WTC11 (cell line): ENCODE measurements around the gene SLC4A1AP. TPM values are rescaled to one million over a fixed set of nuclear protein-coding genes. Genes with fewer than 3 reads are reported as not detected.

Experiments used
- ATAC-seq: fragments of 200-7000 bp; cut with Tn5 transposase; 2 replicates; pipeline ENCODE4 v1.10.0; 2021; ENCODE audit warnings: mild to moderate bottlenecking, moderate library complexity
- CTCF ChIA-PET: fragments of 300-600 bp; sonication (Branson Sonifier 250); formaldehyde crosslinking; loops from one replicate; lab custom pipeline; 2021; ENCODE audit warnings: antibody characterized with exemption; lab: Charles Lee
- POLR2A ChIA-PET: fragments of 350-600 bp; sonication (Branson Sonifier 250); formaldehyde crosslinking; loops from one replicate; lab custom pipeline; 2021; ENCODE audit warnings: antibody characterized with exemption; lab: Charles Lee
- DNase-seq: peaks from one replicate; pipeline ENCODE4 v3.0.0; 2021; ENCODE audit warnings: low spot score
- H3K27ac Mint-ChIP-seq: 2 replicates; pipeline ENCODE4 v1.8.0; 2021; ENCODE audit warnings: mixed read lengths
- H3K27me3 Mint-ChIP-seq: 2 replicates; pipeline ENCODE4 v1.8.0; 2021; ENCODE audit warnings: low read depth, mild to moderate bottlenecking, moderate library complexity, mixed read lengths
- H3K36me3 Mint-ChIP-seq: 2 replicates; pipeline ENCODE4 v1.8.0; 2021; ENCODE audit warnings: mixed read lengths
- H3K4me1 Mint-ChIP-seq: 2 replicates; pipeline ENCODE4 v1.8.0; 2022; ENCODE audit warnings: mixed read lengths
- H3K4me3 Mint-ChIP-seq: 2 replicates; pipeline ENCODE4 v1.8.0; 2021; ENCODE audit warnings: mild to moderate bottlenecking, moderate library complexity, mixed read lengths
- H3K9me3 Mint-ChIP-seq: 2 replicates; pipeline ENCODE4 v1.8.0; 2021; ENCODE audit warnings: mixed read lengths
- AFF4 ChIP-seq: sonication (generic); formaldehyde crosslinking; IDR thresholded peaks from 2 replicates; pipeline ENCODE4 v1.8.1; 2023; ENCODE audit warnings: mild to moderate bottlenecking, missing genetic modification reagents, borderline replicate concordance
- ARID4B ChIP-seq: sonication (generic); formaldehyde crosslinking; IDR thresholded peaks from 2 replicates; pipeline ENCODE4 v1.8.0; 2023; ENCODE audit warnings: missing genetic modification reagents, mild to moderate bottlenecking, borderline replicate concordance
- ATF2 ChIP-seq: sonication (generic); formaldehyde crosslinking; IDR thresholded peaks from 2 replicates; pipeline ENCODE4 v1.8.1; 2022; ENCODE audit warnings: low read depth, missing genetic modification reagents, borderline replicate concordance
- E2F1 ChIP-seq: sonication (generic); formaldehyde crosslinking; IDR thresholded peaks from 2 replicates; pipeline ENCODE4 v1.8.0; 2022; ENCODE audit warnings: mild to moderate bottlenecking, missing genetic modification reagents
- EMX1 ChIP-seq: fragments of 250-450 bp; sonication (Bioruptor Pico); IDR thresholded peaks from 2 replicates; pipeline ENCODE4 v1.8.0; 2021; ENCODE audit warnings: mild to moderate bottlenecking
- FOXJ3 ChIP-seq: sonication (generic); formaldehyde crosslinking; IDR thresholded peaks from 2 replicates; pipeline ENCODE4 v1.9.0; 2021; ENCODE audit warnings: missing genetic modification reagents, mild to moderate bottlenecking, borderline replicate concordance
- GABPB1 ChIP-seq: sonication (generic); formaldehyde crosslinking; IDR thresholded peaks from 2 replicates; pipeline ENCODE4 v1.8.1; 2023; ENCODE audit warnings: mild to moderate bottlenecking, missing genetic modification reagents
- GTF2I ChIP-seq: fragments of 250-450 bp; sonication (Bioruptor Pico); conservative IDR thresholded peaks from 2 replicates; pipeline ENCODE4 v1.4.0; 2021; ENCODE audit warnings: mild to moderate bottlenecking
- IRF1 ChIP-seq: sonication (generic); formaldehyde crosslinking; IDR thresholded peaks from 2 replicates; pipeline ENCODE4 v1.8.0; 2023; ENCODE audit warnings: missing genetic modification reagents
- JAZF1 ChIP-seq: fragments of 250-450 bp; sonication (Bioruptor Pico); IDR thresholded peaks from 2 replicates; pipeline ENCODE4 v1.9.0; 2021; ENCODE audit warnings: moderate library complexity, mild to moderate bottlenecking, inconsistent platforms
- MXD4 ChIP-seq: fragments of 250-450 bp; sonication (Bioruptor Pico); IDR thresholded peaks from 2 replicates; pipeline ENCODE4 v1.8.0; 2021; ENCODE audit warnings: mild to moderate bottlenecking, moderate library complexity, borderline replicate concordance
- MYBL2 ChIP-seq: sonication (generic); formaldehyde crosslinking; IDR thresholded peaks from 2 replicates; pipeline ENCODE4 v1.8.1; 2023; ENCODE audit warnings: mild to moderate bottlenecking, moderate library complexity, missing genetic modification reagents
- NR1H2 ChIP-seq: sonication (generic); formaldehyde crosslinking; IDR thresholded peaks from 2 replicates; pipeline ENCODE4 v1.9.0; 2021; ENCODE audit warnings: mild to moderate bottlenecking, moderate library complexity, missing genetic modification reagents
- PREB ChIP-seq: sonication (generic); formaldehyde crosslinking; IDR thresholded peaks from 2 replicates; pipeline ENCODE4 v1.8.1; 2022; ENCODE audit warnings: mild to moderate bottlenecking, missing genetic modification reagents, moderate library complexity, borderline replicate concordance
- PRRX2 ChIP-seq: fragments of 250-450 bp; sonication (Bioruptor Pico); IDR thresholded peaks from 2 replicates; pipeline ENCODE4 v1.8.0; 2021; ENCODE audit warnings: mild to moderate bottlenecking
- SP1 ChIP-seq: sonication (generic); formaldehyde crosslinking; conservative IDR thresholded peaks from 2 replicates; pipeline ENCODE4 v1.8.1; 2022; ENCODE audit warnings: missing genetic modification reagents
- TEAD4 ChIP-seq: sonication (generic); formaldehyde crosslinking; IDR thresholded peaks from 2 replicates; pipeline ENCODE4 v1.8.0; 2022; ENCODE audit warnings: mild to moderate bottlenecking, missing genetic modification reagents
- ZSCAN18 ChIP-seq: fragments of 250-450 bp; sonication (Bioruptor Pico); IDR thresholded peaks from 2 replicates; pipeline ENCODE4 v2.1.2; 2022; ENCODE audit warnings: mild to moderate bottlenecking, moderate library complexity
- total RNA-seq: library from RNA; stranded (reverse); gene quantifications from 3 replicates; pipeline ENCODE4 v1.2.3, GENCODE V29; 2021

The SLC4A1AP gene
- total RNA-seq, 1 experiment from 2014 or later, result 20.1 TPM

- TF ChIP-seq ZSCAN18 (CRISPR knock-in tag) (no peak), MXD4 (CRISPR knock-in tag) (no peak), E2F1 (CRISPR knock-in tag) (no peak)
Measured at GRCh38 chr2:27739058-27739373, 75.3 kb downstream of the SLC4A1AP start (continued).

GRCh38 chr2:27741673-27742072 is 78.0 kb downstream of the SLC4A1AP start:
- DNase-seq (no peak), ATAC-seq (no peak)
- Mint-ChIP-seq H3K4me3 (no peak overlapping the region), H3K9me3 (peaks cover 15% of the 10 kb centered on the region), H3K27ac (no peak overlapping the region), H3K4me1 (peaks cover 3% of the 10 kb centered on the region; the same call in 1 of the 2 replicates), H3K27me3 (peaks cover 19% of the 10 kb centered on the region), H3K36me3 (peaks cover 2% of the 10 kb centered on the region)
- ChIA-PET POLR2A (interaction anchor here (0.6 to 1.2 kb wide), 3 partner anchors 11 to 120 kb away, joined by 3 to 5 read pairs (median 4); no protein-coding TSS in a partner anchor), CTCF (interaction anchor here (1.0 to 2.0 kb wide), 3 partner anchors 11 to 18 kb away, joined by 3 to 8 read pairs (median 4); no protein-coding TSS in a partner anchor)
- no peak for TF ChIP-seq NR1H2 (CRISPR knock-in tag)

- Mint-ChIP-seq H3K27me3 (peaks cover 15% of the 10 kb centered on the region), H3K27ac (no peak overlapping the region), H3K4me3 (no peak overlapping the region), H3K4me1 (0 out of 2 replicates have a peak, but pooled peaks cover 3% of the 10 kb centered on the region), H3K9me3 (peaks cover 15% of the 10 kb centered on the region), H3K36me3 (peaks cover 2% of the 10 kb centered on the region)
- ChIA-PET POLR2A (no interaction called here), CTCF (interaction anchor here (1.0 to 2.0 kb wide), 2 partner anchors 11 to 19 kb away, joined by 3 to 8 read pairs; no protein-coding TSS in a partner anchor)
- DNase-seq (no peak), ATAC-seq (no peak)
- TF ChIP-seq MYBL2 (no peak), IRF1 (CRISPR knock-in tag) (no peak), FOXJ3 (CRISPR knock-in tag) (no peak), PREB (CRISPR knock-in tag) (no peak), MXD4 (CRISPR knock-in tag) (no peak), ARID4B (CRISPR knock-in tag) (no peak), TEAD4 (CRISPR knock-in tag) (no peak), GABPB1 (CRISPR knock-in tag) (no peak), GTF2I (CRISPR knock-in tag) (no peak), EMX1 (CRISPR knock-in tag) (no peak), ATF2 (CRISPR knock-in tag) (no peak), SP1 (CRISPR knock-in tag) (no peak), JAZF1 (CRISPR knock-in tag) (no peak), AFF4 (CRISPR knock-in tag) (no peak), PRRX2 (CRISPR knock-in tag) (no peak)
Measured at GRCh38 chr2:27742571-27742970, 78.9 kb downstream of the SLC4A1AP start.
